Right lobe of liver (tissue), 6 donors: Measurements from ENCODE around the gene FADS6. TPM values are rescaled to one million over a fixed set of nuclear protein-coding genes. Genes with fewer than 3 reads are reported as not detected.

Experiments
- ATAC-seq, 4 donors: fragments of 200-7000 bp; cut with Tn5 transposase; one replicate each; pipeline ENCODE4 v1.9.1; 2020; ENCODE audit warnings: mild to moderate bottlenecking in 4 of 4, moderate library complexity in 4 of 4
- DNase-seq, 3 donors: peaks; one replicate each; pipeline ENCODE4 v3.0.0-alpha.2; 2020
- H3K27ac ChIP-seq, 3 donors: fragments of 200-600 bp; one replicate each; pipeline ENCODE4 v1.8.0; 2022
- H3K27me3 ChIP-seq, 2 donors: fragments of 200-600 bp; one replicate each; pipeline ENCODE4 v1.8.0; 2022
- H3K36me3 ChIP-seq, 4 donors: fragments of 200-600 bp; sonication (generic) in 1 of 4; one replicate each; pipeline versions ENCODE4 v1.5.1 to v1.8.0; 2017 to 2022; ENCODE audit warnings: control low read depth in 1 of 4
- H3K4me1 ChIP-seq, 4 donors: fragments of 200-600 bp; sonication (generic) in 1 of 4; one replicate each; pipeline versions ENCODE4 v1.5.1 to v1.8.0; 2017 to 2022; ENCODE audit warnings: control low read depth in 1 of 4
- H3K4me3 ChIP-seq, 3 donors: fragments of 200-600 bp; one replicate each; pipeline ENCODE4 v1.8.0; 2022
- H3K9me3 ChIP-seq, 4 donors: fragments of 200-600 bp; sonication (generic) in 1 of 4; one replicate each; pipeline versions ENCODE4 v1.5.1 to v1.8.0; 2017 to 2022; ENCODE audit warnings: control low read depth in 1 of 4
- CTCF ChIP-seq, 4 donors: fragments of 200-600 bp in 3 of 4; fragments of 450-650 bp in 1 of 4; IDR thresholded peaks; one replicate each; pipeline versions ENCODE4 v1.5.1 to v1.8.0; 2016 to 2022; ENCODE audit warnings: antibody characterized with exemption in 4 of 4, mild to moderate bottlenecking in 2 of 4
- POLR2A ChIP-seq: fragments of 450-650 bp; IDR thresholded peaks from one replicate; pipeline ENCODE4 v1.6.1; 2017; ENCODE audit warnings: antibody characterized with exemption, mild to moderate bottlenecking
- WGBS: methylation state at CpG from one replicate; pipeline ENCODE4 v1.1.6; 2018; ENCODE audit warnings: low coverage, low lambda C conversion rate; ENCODE audit not compliant: insufficient coverage; ENCODE audit errors: missing lambda C conversion rate; 5-methylcytosine and 5-hydroxymethylcytosine counted together
- intact Hi-C, 2 donors: fragments of 100-400 bp; cut with DNase I; formaldehyde crosslinking; loops; one replicate each; pipeline versions ENCODE4 v1.11.2 to v1.14.1; 2022
- total RNA-seq, 6 experiments: library from RNA; depleted of rRNA in 2 of 6; stranded (reverse); fragments of >200 nt in 2 of 6; fragmentation: NEBNext Ultra II Directional in 3 of 6; extraction: Animal tissue kit (Norgen Biotek cat#: 25700) in 3 of 6; gene quantifications; one replicate each; pipeline versions ENCODE4 v1.1.0 to v1.2.4, GENCODE V29; 2016 to 2023
- donor health status: DM: no; HTN: yes; CAD: no.
- donor health status: DM: no; HTN: no; CAD: no.
- donor health status: DM: no; HTN: no; CAD: no.
- donor health status: DM: no; HTN: yes; CAD: no.
- donor health status: DM: no; HTN: yes; CAD: no.

FADS6 gene
- total RNA-seq, 6 experiments from 2014 or later = 2.1 to 6.1 (median 3.7) TPM

- no peak overlapping the region for H3K4me3 ChIP-seq
These were observed 33.1 kb downstream of the FADS6 start for GRCh38 chr17:74860229-74860871.

GRCh38 chr17:74859459-74860228 is 33.8 kb downstream of the FADS6 start, which contains the start of gene GRIN2C:
Gene GRIN2C, minus strand, starts transcription at chr17:74859885. Its CDS starts 4,793 bp downstream, at chr17:74855092.
- no peaks in the 10 kb centered on the region for H3K9me3 ChIP-seq

More at GRCh38 chr17:74860229-74860871, 33.1 kb downstream of the FADS6 start:
- TF ChIP-seq CTCF (IDR thresholded peaks at IDR 0.05) = no peak
- Histone ChIP-seq H3K27me3 (peaks cover 4 to 17% of the 10 kb centered on the region in 2 donors), H3K4me1 (peaks cover 0 to 7% (median 2%) of the 10 kb centered on the region in 4 donors), H3K27ac (no peak overlapping the region), H3K36me3 (no peaks in the 10 kb centered on the region), H3K9me3 (no peaks in the 10 kb centered on the region)
- intact Hi-C loops = loop anchor here (5.0 to 10.0 kb wide), 3 partner anchors 73 to 206 kb away; partner anchors contain the start of gene NHERF1 (in 1 of the 2)
- DNase-seq (no peak), ATAC-seq (no peak)
- 2% methylated on average over 17 of the region's 44 CpGs for WGBS

GRCh38 chr17:74858672-74859458 is 34.6 kb downstream of the FADS6 start:
- peaks cover 0 to 7% (median 2%) of the 10 kb centered on the region in 4 donors for H3K4me1 ChIP-seq
- no peak for TF ChIP-seq POLR2A
- TF ChIP-seq CTCF (IDR thresholded peaks at IDR 0.05) = no peak
- no peak overlapping the region for H3K27ac ChIP-seq
- WGBS = 47% methylated on average over 4 of the region's 12 CpGs
- H3K4me3 ChIP-seq = no peak overlapping the region
- peaks cover 9 to 17% of the 10 kb centered on the region in 2 donors for H3K27me3 ChIP-seq
- no peaks in the 10 kb centered on the region for H3K9me3 ChIP-seq
- ATAC-seq (no peak), DNase-seq (no peak)
- intact Hi-C loops = no loop called here
- H3K36me3 ChIP-seq = no peaks in the 10 kb centered on the region

More at GRCh38 chr17:74859459-74860228, 33.8 kb downstream of the FADS6 start, which contains the start of gene GRIN2C:
- ATAC-seq (no peak), DNase-seq (no peak)
- under 1% methylated on average over 21 of the region's 72 CpGs for WGBS
- intact Hi-C loops = loop anchor here (5.0 to 10.0 kb wide), 3 partner anchors 72 to 205 kb away; partner anchors contain the start of gene NHERF1 (in 1 of the 2)
- peaks cover 0 to 7% (median 2%) of the 10 kb centered on the region in 4 donors for H3K4me1 ChIP-seq
- no peak for TF ChIP-seq POLR2A
- peak; percentile 12 to 43 (median 18) for TF ChIP-seq CTCF (IDR thresholded peaks at IDR 0.05)
- H3K4me3 ChIP-seq = no peak within 1 kb of the TSS
- H3K27ac ChIP-seq = no peak within 1 kb of the TSS
- no peaks in the 10 kb centered on the region for H3K36me3 ChIP-seq
- H3K27me3 ChIP-seq = peaks cover 4 to 17% of the 10 kb centered on the region in 2 donors

- H3K4me1 ChIP-seq = peaks cover 0 to 7% (median 2%) of the 10 kb centered on the region in 4 donors
- ATAC-seq (no peak), DNase-seq (no peak)
- WGBS = 61% methylated on average over 4 of the region's 4 CpGs
- intact Hi-C loops = no loop called here
- no peaks in the 10 kb centered on the region for H3K36me3 ChIP-seq
- no peak overlapping the region for H3K4me3 ChIP-seq
- H3K27ac ChIP-seq = no peak overlapping the region
- peaks cover 11 to 17% of the 10 kb centered on the region in 2 donors for H3K27me3 ChIP-seq
- no peaks in the 10 kb centered on the region for H3K9me3 ChIP-seq
- TF ChIP-seq POLR2A (no peak), CTCF (IDR thresholded peaks at IDR 0.05) (no peak)
These were observed 36.2 kb downstream of the FADS6 start for GRCh38 chr17:74857191-74857590.
